ENCODE measurements around the gene SIN3A. TPM values are rescaled to one million over a fixed set of nuclear protein-coding genes. Genes with fewer than 3 reads are reported as not detected.
"Not testable (repeated sequence)": the region's sequence is repeated elsewhere in the genome, so short reads cannot be mapped to it uniquely, and the experiment has no call there.

The SIN3A gene
- total and polyA plus RNA-seq, 2 of the 4 experiments (the other 2 are of a cell fraction), result 21.2 to 31.5 TPM

DNA sequence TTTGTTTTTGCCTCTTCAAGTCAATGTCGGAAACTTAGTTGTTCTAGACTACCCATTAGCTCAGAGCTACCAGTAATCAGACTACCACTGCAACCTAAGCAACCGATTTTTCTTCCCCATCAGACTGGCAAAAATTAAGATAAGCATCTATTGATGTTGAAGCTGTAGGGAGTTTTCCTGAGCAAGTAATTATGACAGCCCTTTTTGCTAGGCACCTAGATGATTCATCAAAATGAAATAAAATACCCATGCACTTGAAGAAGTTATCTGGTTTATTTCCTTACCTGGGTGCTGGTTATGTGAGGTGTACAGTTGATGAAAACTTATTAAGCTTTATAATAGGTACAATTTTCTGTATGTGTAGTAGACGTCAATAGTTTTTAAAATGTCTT lies 116.2 kb downstream of the SIN3A start:
- peak overlapping the region; percentile 56; the same call in 1 of the 2 replicates for H3K56ac ChIP-seq (ENCODE audit: extremely low read depth, insufficient read depth, low read length)
- peak overlapping the region; percentile 45 for H2BK5ac ChIP-seq (ENCODE audit: low read depth, low read length, poor library complexity, severe bottlenecking)
- ChIA-PET CTCF (no interaction called here), POLR2A (ENCODE audit: unreplicated experiment) (no interaction called here)
- H3K9ac ChIP-seq (ENCODE audit: low read depth, low read length), result peak overlapping the region; percentile 74
- H3K36me3 ChIP-seq (ENCODE audit: control insufficient read depth, insufficient read depth, low read length), result peaks cover 11% of the 10 kb centered on the region
- H3K4me3 ChIP-seq (ENCODE audit: insufficient read depth, low read depth, low read length), result peak overlapping the region; percentile 93
- peak overlapping the region; percentile 90 for H3K4me2 ChIP-seq (ENCODE audit: low read depth, low read length)
- H4K5ac ChIP-seq (ENCODE audit: low read depth, low read length), result peak overlapping the region; percentile 46
- TF ChIP-seq CEBPB (IDR thresholded peaks at IDR 0.05; ENCODE audit: low read depth, low read length), result no peak
- H3K14ac ChIP-seq (replicated peaks; ENCODE audit: low read depth, low read length), result peak overlapping the region; percentile 71
- peak overlapping the region; percentile 42; the same call in 1 of the 2 replicates for H2BK120ac ChIP-seq (ENCODE audit: low read depth, low read length)
- peak overlapping the region; percentile 83 to 97 for H4K8ac ChIP-seq (ENCODE audit: low read depth in 2 of 2, low read length in 2 of 2)
- no CpG with 5 or more reads among the region's 3 CpGs for WGBS, 2 experiments (ENCODE audit: extremely low coverage in 2 of 2, insufficient read length in 1 of 2)
- H3K79me1 ChIP-seq (ENCODE audit: low read depth in 1 of 2, low read length in 2 of 2), result peaks cover 8 to 17% of the 10 kb centered on the region in 2 experiments
- H4K91ac ChIP-seq (ENCODE audit: insufficient read depth, low read depth, low read length), result no peak overlapping the region
- BruUV-seq (replicated peaks), result no TSS peak
- no peak overlapping the region for H2AK9ac ChIP-seq (replicated peaks; ENCODE audit: low read depth, low read length, poor library complexity)
- H3K9me1 ChIP-seq (ENCODE audit: insufficient read depth, low read length), result peaks cover 7% of the 10 kb centered on the region
- no peak overlapping the region for H3K18ac ChIP-seq (ENCODE audit: low read depth, low read length)
- H3K4me1 ChIP-seq (ENCODE audit: control insufficient read depth, insufficient read depth, low read length), result peaks cover 9% of the 10 kb centered on the region; the same call in 1 of the 2 replicates
- no peaks in the 10 kb centered on the region for H3K9me3 ChIP-seq (ENCODE audit: control insufficient read depth, insufficient read depth, low read length)
- peak overlapping the region; percentile 33; the same call in 1 of the 2 replicates for H3K27ac ChIP-seq (ENCODE audit: insufficient read depth, low read length)
- no peaks in the 10 kb centered on the region for H4K20me1 ChIP-seq (ENCODE audit: insufficient read depth, low read length)
- no peak overlapping the region for H2BK20ac ChIP-seq (ENCODE audit: low read depth, low read length)
- H2AK5ac ChIP-seq (ENCODE audit: low read depth, low read length), result no peak overlapping the region
- peaks cover 4% of the 10 kb centered on the region for H3K27me3 ChIP-seq (ENCODE audit: control insufficient read depth, insufficient read depth, low read length)
- dilution Hi-C loops (cut with HindIII; ENCODE audit: low sequenced_read_pairs, unreplicated experiment), result no loop called here
- intact Hi-C loops (cut with micrococcal nuclease), result no loop called here
- ATAC-seq (ENCODE audit: low read depth) (no peak), DNase-seq (no peak)
- in situ Hi-C loops (cut with MboI; ENCODE audit: low sequenced_read_pairs), result no loop called here
- H3K4ac ChIP-seq (ENCODE audit: low read depth, low read length), result peak overlapping the region; percentile 61
- H2BK15ac ChIP-seq (ENCODE audit: low read depth, low read length), result no peak overlapping the region; the same call in 2 of the 3 replicates
- peak overlapping the region; percentile 99 for H2AFZ ChIP-seq (replicated peaks; ENCODE audit: low read length, poor library complexity)
- no peak overlapping the region for H3K23ac ChIP-seq (ENCODE audit: low read depth, low read length)

DNA sequence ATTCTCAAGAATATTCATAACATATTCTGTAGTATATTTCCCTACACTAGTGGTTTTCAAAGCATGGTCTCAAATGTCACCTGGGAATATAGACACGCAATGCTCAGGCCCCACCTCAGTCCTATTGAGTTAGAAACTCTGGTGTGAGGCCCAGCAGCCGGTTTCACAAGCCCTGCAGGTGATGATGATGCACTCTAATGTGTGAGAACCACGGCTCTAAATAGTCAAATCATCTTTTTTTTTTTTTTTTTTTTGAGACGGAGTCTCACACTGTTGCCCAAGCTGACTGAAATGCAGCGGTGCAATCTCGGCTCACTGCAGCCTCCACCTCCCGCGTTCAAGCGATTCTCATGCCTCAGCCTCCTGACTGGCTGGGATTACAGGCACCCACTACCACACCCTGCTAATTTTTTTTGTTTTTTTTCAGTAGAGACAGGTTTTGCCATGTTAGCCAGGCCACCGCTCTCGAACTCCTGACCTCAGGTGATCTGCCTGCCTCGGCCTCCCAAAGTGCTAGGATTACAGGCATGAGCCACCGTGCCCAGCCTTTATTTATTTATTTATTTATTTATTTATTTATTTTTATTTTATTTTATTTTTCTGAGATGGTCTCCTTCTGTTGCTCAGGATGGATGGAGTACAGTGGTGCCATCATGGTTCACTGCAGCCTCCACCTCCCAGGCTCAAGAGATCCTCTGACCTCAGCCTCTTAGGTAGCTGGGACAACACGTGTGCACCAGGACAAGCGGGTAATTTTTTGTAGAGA lies 117.7 kb downstream of the SIN3A start:
- CTCF ChIA-PET; H3K4me1 ChIP-seq (ENCODE audit: control insufficient read depth, insufficient read depth, low read length); H2AFZ ChIP-seq (replicated peaks; ENCODE audit: low read length, poor library complexity); H2BK120ac ChIP-seq (ENCODE audit: low read depth, low read length); H3K14ac ChIP-seq (replicated peaks; ENCODE audit: low read depth, low read length); H3K36me3 ChIP-seq (ENCODE audit: control insufficient read depth, insufficient read depth, low read length); H3K18ac ChIP-seq (ENCODE audit: low read depth, low read length); H3K27ac ChIP-seq (ENCODE audit: insufficient read depth, low read length); H2BK15ac ChIP-seq (ENCODE audit: low read depth, low read length); intact Hi-C loops (cut with micrococcal nuclease); POLR2A ChIA-PET (ENCODE audit: unreplicated experiment); H3K4me2 ChIP-seq (ENCODE audit: low read depth, low read length); H4K5ac ChIP-seq (ENCODE audit: low read depth, low read length); H2BK5ac ChIP-seq (ENCODE audit: low read depth, low read length, poor library complexity, severe bottlenecking); H4K20me1 ChIP-seq (ENCODE audit: insufficient read depth, low read length); H3K4me3 ChIP-seq (ENCODE audit: insufficient read depth, low read depth, low read length); H3K56ac ChIP-seq (ENCODE audit: extremely low read depth, insufficient read depth, low read length); H3K9ac ChIP-seq (ENCODE audit: low read depth, low read length); H4K8ac ChIP-seq (ENCODE audit: low read depth in 2 of 2, low read length in 2 of 2); H2AK9ac ChIP-seq (replicated peaks; ENCODE audit: low read depth, low read length, poor library complexity); ATAC-seq (ENCODE audit: low read depth); H3K9me3 ChIP-seq (ENCODE audit: control insufficient read depth, insufficient read depth, low read length); DNase-seq; H3K9me1 ChIP-seq (ENCODE audit: insufficient read depth, low read length); H4K91ac ChIP-seq (ENCODE audit: insufficient read depth, low read depth, low read length); H3K4ac ChIP-seq (ENCODE audit: low read depth, low read length); H2AK5ac ChIP-seq (ENCODE audit: low read depth, low read length); H3K23ac ChIP-seq (ENCODE audit: low read depth, low read length); dilution Hi-C loops (cut with HindIII; ENCODE audit: low sequenced_read_pairs, unreplicated experiment); in situ Hi-C loops (cut with MboI; ENCODE audit: low sequenced_read_pairs); BruUV-seq (replicated peaks); H3K27me3 ChIP-seq (ENCODE audit: control insufficient read depth, insufficient read depth, low read length); H2BK20ac ChIP-seq (ENCODE audit: low read depth, low read length): not testable (repeated sequence)
- peaks cover 8 to 17% of the 10 kb centered on the region in 2 experiments for H3K79me1 ChIP-seq (ENCODE audit: low read depth in 1 of 2, low read length in 2 of 2)
- WGBS, 2 experiments (ENCODE audit: extremely low coverage in 2 of 2, insufficient read length in 1 of 2), result 70% methylated on average over 4 of the region's 15 CpGs; no CpG with 5 or more reads in 1 of the 2 experiments

Measured in IMR-90 (cell line).